GM13976 (cell line): ENCODE data around the gene PPP1R13B.

Source experiments
- DNase-seq: peaks from one replicate; pipeline ENCODE4 v3.0.0; 2012; ENCODE audit warnings: low spot score
- CTCF ChIP-seq: IDR thresholded peaks from 2 replicates; pipeline ENCODE4 v1.5.1; 2012; ENCODE audit warnings: borderline replicate concordance, mild to moderate bottlenecking; ENCODE audit not compliant: insufficient read depth; ENCODE audit errors: extremely low read depth, missing control alignments, control extremely low read depth
- in situ Hi-C: fragments of 300-500 bp; cut with MboI; formaldehyde crosslinking; loops from one replicate; pipeline ENCODE4 v1.12.0; 2022; ENCODE audit warnings: low sequenced_read_pairs, mixed read lengths, inconsistent platforms; ENCODE audit not compliant: unreplicated experiment

The PPP1R13B gene

DNA sequence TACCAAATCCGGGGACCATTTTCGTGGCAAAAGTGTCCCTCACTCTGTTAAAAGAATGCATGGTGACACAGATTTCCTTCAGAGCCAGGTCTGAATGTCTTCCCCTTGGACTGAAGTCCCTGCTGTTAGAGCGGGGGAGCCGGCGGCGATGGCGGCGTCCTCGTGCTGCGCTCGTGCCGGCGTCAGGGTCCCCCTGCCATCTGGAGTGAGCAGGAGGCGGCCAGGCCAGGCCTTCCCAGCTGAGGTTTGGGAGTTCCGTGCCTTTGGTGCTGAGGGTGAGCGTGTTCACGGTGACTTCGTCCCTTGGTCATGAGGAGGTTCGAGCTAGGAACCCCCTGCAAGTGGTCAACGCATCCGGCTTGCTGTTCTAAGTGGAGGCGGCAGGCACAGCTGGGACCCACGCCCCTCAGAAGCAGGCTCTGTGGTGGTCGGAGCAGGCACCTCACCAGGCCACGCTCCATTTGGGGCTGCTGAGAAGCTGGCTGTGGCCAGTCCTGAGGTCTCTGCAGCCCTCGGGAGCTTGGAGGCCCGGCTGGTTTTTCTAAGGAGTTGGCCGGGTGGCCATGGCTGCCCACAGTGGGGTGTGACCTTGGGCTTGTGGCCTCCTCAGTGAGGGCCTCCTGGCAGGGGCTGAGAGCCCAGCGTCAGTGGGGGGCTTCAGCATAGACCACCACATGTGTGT is 122.2 kb downstream of the PPP1R13B start:
- no peak for DNase-seq
- TF ChIP-seq CTCF = no peak
- in situ Hi-C loops = no loop called here

GRCh38 chr14:103724116-103724515 is 123.3 kb downstream of the PPP1R13B start:
- no peak for DNase-seq
- in situ Hi-C loops = no loop called here
- TF ChIP-seq CTCF = no peak

- in situ Hi-C loops = no loop called here
Measured at GRCh38 chr14:103723748-103724081, 123.7 kb downstream of the PPP1R13B start.

GRCh38 chr14:103721334-103722120 is 125.8 kb downstream of the PPP1R13B start:
- no peak for DNase-seq
- TF ChIP-seq CTCF = no peak
- in situ Hi-C loops = no loop called here

More at GRCh38 chr14:103723748-103724081, 123.7 kb downstream of the PPP1R13B start:
- DNase-seq = no peak
- TF ChIP-seq CTCF = no peak

- in situ Hi-C loops = no loop called here
- DNase-seq = no peak
- TF ChIP-seq CTCF = no peak
Measured at GRCh38 chr14:103719751-103720150, 127.6 kb downstream of the PPP1R13B start.

GRCh38 chr14:103718572-103718971 is 128.8 kb downstream of the PPP1R13B start:
- no peak for DNase-seq
- no peak for TF ChIP-seq CTCF
- in situ Hi-C loops = no loop called here
